ENCODE data around the gene EEF1AKMT3. TPM values are rescaled to one million over a fixed set of nuclear protein-coding genes. Genes with fewer than 3 reads are reported as not detected.

EEF1AKMT3 gene
- total and polyA plus RNA-seq, 9 of the 15 experiments (the other 6 are each of a cell fraction or from before 2014, with no cell fraction given): 4.1 to 17.2 (median 7.9) TPM

GRCh38 chr12:57743769-57744168, 28.6 kb upstream of the EEF1AKMT3 start:
- no peak for FAIRE-seq
- H3K4me3 ChIP-seq: no peak overlapping the region; the same call in 1 of the 2 replicates
- DNase-seq (ENCODE audit: extremely low read depth in 1 of 4, low spot score in 3 of 4): no peak
- in situ Hi-C loops (cut with MboI) (loop anchor here (10.0 kb wide), 1 partner anchor 429 kb away; no protein-coding TSS in a partner anchor), intact Hi-C loops (cut with micrococcal nuclease) (no loop called here)
- ChIA-PET POLR2A (interaction anchor here (1.0 to 2.5 kb wide), 3 partner anchors 8 to 223 kb away, joined by 4 to 15 read pairs (median 6); partner anchors contain the start of gene DDIT3), CTCF (ENCODE audit: low intra/inter-chr PET ratio) (no interaction called here)
- WGBS (ENCODE audit: insufficient coverage, low coverage, missing lambda C conversion rate): 67% methylated on average over 2 of the region's 2 CpGs
- H4K20me1 ChIP-seq (replicated peaks; ENCODE audit: control insufficient read depth, insufficient read depth, low read length): no peaks in the 10 kb centered on the region
- BruUV-seq (replicated peaks): no TSS peak
- H3K9me1 ChIP-seq (ENCODE audit: control insufficient read depth, insufficient read depth, low read length): no peaks in the 10 kb centered on the region
- H2AFZ ChIP-seq (ENCODE audit: low read depth, low read length): peak overlapping the region; percentile 90
- peak overlapping the region; percentile 84 for H3K27ac ChIP-seq (ENCODE audit: extremely low read depth, low read depth, low read length)
- no peaks in the 10 kb centered on the region for H3K9me3 ChIP-seq (replicated peaks; ENCODE audit: control insufficient read depth, insufficient read depth, low read depth, low read length)
- ATAC-seq: no peak
- peaks cover 7 to 13% of the 10 kb centered on the region in 2 experiments; a peak in 3 of 5 replicates for H3K4me1 ChIP-seq (replicated peaks in 1 of 2; ENCODE audit: control insufficient read depth in 2 of 2, insufficient read depth in 2 of 2, low read length in 2 of 2)
- peaks cover 0 to 12% of the 10 kb centered on the region in 2 experiments; a peak in 2 of 5 replicates for H3K27me3 ChIP-seq (ENCODE audit: control insufficient read depth in 2 of 2, insufficient read depth in 2 of 2, low read length in 2 of 2)
- TF ChIP-seq SOX6 (IDR thresholded peaks at IDR 0.05) (no peak), POLR2A (conservative IDR thresholded peaks at IDR 0.05) (no peak), TAF7 (tag; IDR thresholded peaks at IDR 0.05) (no peak), SMARCC2 (IDR thresholded peaks at IDR 0.05; ENCODE audit: low read depth) (no peak), ZNF507 (tag; conservative IDR thresholded peaks at IDR 0.05) (no peak), GABPB1 (CRISPR knock-in tag; IDR thresholded peaks at IDR 0.05) (no peak), FOXJ3 (CRISPR knock-in tag; IDR thresholded peaks at IDR 0.05) (no peak), PTTG1 (tag; IDR thresholded peaks at IDR 0.05; ENCODE audit: low read depth) (no peak), AFF4 (CRISPR knock-in tag; IDR thresholded peaks at IDR 0.05) (no peak), PHF20 (IDR thresholded peaks at IDR 0.05; ENCODE audit: partially characterized antibody) (no peak), HDAC3 (IDR thresholded peaks at IDR 0.05; ENCODE audit: borderline replicate concordance, partially characterized antibody) (no peak), GTF2A2 (tag; IDR thresholded peaks at IDR 0.05) (no peak), ZNF384 (IDR thresholded peaks at IDR 0.05; ENCODE audit: low read depth, low read length) (no peak), USF2 (CRISPR knock-in tag; IDR thresholded peaks at IDR 0.05) (no peak), BRCA1 (IDR thresholded peaks at IDR 0.05) (no peak), BRCA1 (CRISPR knock-in tag; IDR thresholded peaks at IDR 0.05) (no peak), POU5F1 (IDR thresholded peaks at IDR 0.05; ENCODE audit: borderline replicate concordance, low read depth, low read length, partially characterized antibody) (no peak), IFI16 (CRISPR knock-in tag; IDR thresholded peaks at IDR 0.05) (no peak)
- H3K79me2 ChIP-seq (ENCODE audit: control insufficient read depth, insufficient read depth, low read length): peaks cover 8% of the 10 kb centered on the region; the same call in 1 of the 3 replicates
- H3K36me3 ChIP-seq (ENCODE audit: control insufficient read depth, insufficient read depth, low read length): peaks cover 29% of the 10 kb centered on the region
- peak overlapping the region in 1 of 2 experiments; percentile 88; a peak in 2 of 4 replicates for H3K9ac ChIP-seq (ENCODE audit: insufficient read depth in 1 of 2, low read depth in 2 of 2, low read length in 2 of 2)
- peak overlapping the region; percentile 88 for H3K4me2 ChIP-seq (ENCODE audit: insufficient read depth, low read length)

Measured in K562 (cell line).